ENCODE measurements around the gene RAP1GAP.

Gene RAP1GAP

GRCh38 chr1:21620496-21620895 is 48.7 kb downstream of the RAP1GAP start:
- no peak overlapping the region for H3K4me3 ChIP-seq (ENCODE audit: low read depth, low read length)
- TF ChIP-seq CTCF (IDR thresholded peaks at IDR 0.05; ENCODE audit: control insufficient read depth, extremely low read depth, insufficient read depth), result no peak
- no peak for DNase-seq (ENCODE audit: low read depth)

- no peak overlapping the region for H3K4me3 ChIP-seq (ENCODE audit: low read depth, low read length)
- DNase-seq (ENCODE audit: low read depth), result no peak
- TF ChIP-seq CTCF (IDR thresholded peaks at IDR 0.05; ENCODE audit: control insufficient read depth, extremely low read depth, insufficient read depth), result no peak
Measured at GRCh38 chr1:21620011-21620410, 49.1 kb downstream of the RAP1GAP start.

GRCh38 chr1:21619375-21619947 is 49.7 kb downstream of the RAP1GAP start:
- no peak for DNase-seq (ENCODE audit: low read depth)
- no peak for TF ChIP-seq CTCF (IDR thresholded peaks at IDR 0.05; ENCODE audit: control insufficient read depth, extremely low read depth, insufficient read depth)
- no peak overlapping the region for H3K4me3 ChIP-seq (ENCODE audit: low read depth, low read length)

GRCh38 chr1:21618561-21619374 is 50.4 kb downstream of the RAP1GAP start:
- no peak for TF ChIP-seq CTCF (IDR thresholded peaks at IDR 0.05; ENCODE audit: control insufficient read depth, extremely low read depth, insufficient read depth)
- DNase-seq (ENCODE audit: low read depth), result no peak
- H3K4me3 ChIP-seq (ENCODE audit: low read depth, low read length), result no peak overlapping the region

GRCh38 chr1:21618059-21618458 is 51.1 kb downstream of the RAP1GAP start:
- TF ChIP-seq CTCF (IDR thresholded peaks at IDR 0.05; ENCODE audit: control insufficient read depth, extremely low read depth, insufficient read depth), result no peak
- DNase-seq (ENCODE audit: low read depth), result no peak
- no peak overlapping the region for H3K4me3 ChIP-seq (ENCODE audit: low read depth, low read length)

GRCh38 chr1:21617126-21617738 is 51.9 kb downstream of the RAP1GAP start:
- no peak overlapping the region for H3K4me3 ChIP-seq (ENCODE audit: low read depth, low read length)
- DNase-seq (ENCODE audit: low read depth), result no peak
- TF ChIP-seq CTCF (IDR thresholded peaks at IDR 0.05; ENCODE audit: control insufficient read depth, extremely low read depth, insufficient read depth), result no peak
